Stimulated activated CD4-positive, alpha-beta T cell treated with anti-CD3 and anti-CD28 coated beads, Interleukin-12 subunit alpha, Interleukin-12 subunit beta, amount 100 ng/mL, for 4 hours (primary cell): ENCODE results near the gene ZBTB4.

Experiments
- DNase-seq: peaks from one replicate; pipeline ENCODE4 v3.0.0-alpha.2; 2020

ZBTB4 gene

GRCh38 chr17:7416323-7416722 is 63.1 kb downstream of the ZBTB4 start:
- no peak for DNase-seq

GRCh38 chr17:7415784-7416183 is 63.6 kb downstream of the ZBTB4 start:
- DNase-seq, result no peak

- no peak for DNase-seq
Observed at GRCh38 chr17:7414837-7415236, 64.6 kb downstream of the ZBTB4 start.

- DNase-seq, result no peak
Observed at GRCh38 chr17:7413346-7413985, 66.0 kb downstream of the ZBTB4 start.

- DNase-seq, result no peak
Observed at GRCh38 chr17:7411427-7411750, 68.0 kb downstream of the ZBTB4 start.

- no peak for DNase-seq
Observed at GRCh38 chr17:7410634-7411426, 68.6 kb downstream of the ZBTB4 start.

GRCh38 chr17:7409716-7410115 is 69.7 kb downstream of the ZBTB4 start:
- DNase-seq, result no peak
